ENCODE results near the gene PREPL.

DNA sequence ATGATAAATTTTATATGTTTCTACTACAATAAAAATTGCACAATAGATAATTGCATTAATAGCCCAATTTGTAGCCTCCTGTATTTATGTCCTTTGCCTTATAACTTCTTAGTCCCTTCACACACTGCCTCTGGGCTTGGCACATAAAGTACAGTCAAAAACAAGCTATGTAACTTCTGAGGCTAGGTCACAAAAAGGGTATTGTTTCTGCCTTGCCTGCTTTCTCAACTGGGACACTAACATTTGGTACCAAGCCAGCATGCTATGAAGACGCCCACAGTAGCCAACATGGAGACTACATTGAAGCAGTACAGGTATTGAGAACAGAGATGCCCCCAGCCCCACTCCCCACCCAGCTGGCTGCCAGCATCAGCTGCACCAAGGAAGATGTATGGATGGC is 91.5 kb downstream of the PREPL start:
- no peak for TF ChIP-seq EZH2 (IDR thresholded peaks at IDR 0.05; ENCODE audit: borderline replicate concordance, low read length)
- TF ChIP-seq, protein P1, sequence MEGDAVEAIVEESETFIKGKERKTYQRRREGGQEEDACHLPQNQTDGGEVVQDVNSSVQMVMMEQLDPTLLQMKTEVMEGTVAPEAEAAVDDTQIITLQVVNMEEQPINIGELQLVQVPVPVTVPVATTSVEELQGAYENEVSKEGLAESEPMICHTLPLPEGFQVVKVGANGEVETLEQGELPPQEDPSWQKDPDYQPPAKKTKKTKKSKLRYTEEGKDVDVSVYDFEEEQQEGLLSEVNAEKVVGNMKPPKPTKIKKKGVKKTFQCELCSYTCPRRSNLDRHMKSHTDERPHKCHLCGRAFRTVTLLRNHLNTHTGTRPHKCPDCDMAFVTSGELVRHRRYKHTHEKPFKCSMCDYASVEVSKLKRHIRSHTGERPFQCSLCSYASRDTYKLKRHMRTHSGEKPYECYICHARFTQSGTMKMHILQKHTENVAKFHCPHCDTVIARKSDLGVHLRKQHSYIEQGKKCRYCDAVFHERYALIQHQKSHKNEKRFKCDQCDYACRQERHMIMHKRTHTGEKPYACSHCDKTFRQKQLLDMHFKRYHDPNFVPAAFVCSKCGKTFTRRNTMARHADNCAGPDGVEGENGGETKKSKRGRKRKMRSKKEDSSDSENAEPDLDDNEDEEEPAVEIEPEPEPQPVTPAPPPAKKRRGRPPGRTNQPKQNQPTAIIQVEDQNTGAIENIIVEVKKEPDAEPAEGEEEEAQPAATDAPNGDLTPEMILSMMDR (IDR thresholded peaks at IDR 0.05; ENCODE audit: low read length): no peak

Data from OCI-LY1 (cell line).